Type B pancreatic cell (in vitro differentiated cells): ENCODE measurements around the gene RXFP1. TPM values are rescaled to one million over a fixed set of nuclear protein-coding genes. Genes with fewer than 3 reads are reported as not detected.

ENCODE experiments used
- DNase-seq: peaks from one replicate; pipeline ENCODE4 v3.0.0; 2021; ENCODE audit warnings: mixed read lengths; ENCODE audit not compliant: unreplicated experiment; ENCODE audit errors: extremely low spot score
- H3K27ac Mint-ChIP-seq: 2 replicates; pipeline ENCODE4 v1.8.0; 2021; ENCODE audit warnings: mild to moderate bottlenecking, mixed read lengths
- H3K27me3 Mint-ChIP-seq: 2 replicates; pipeline ENCODE4 v1.8.0; 2021; ENCODE audit warnings: mixed read lengths
- H3K36me3 Mint-ChIP-seq: 2 replicates; pipeline ENCODE4 v1.8.0; 2021; ENCODE audit warnings: mixed read lengths
- H3K4me1 Mint-ChIP-seq: one replicate; pipeline ENCODE4 v1.8.0; 2021; ENCODE audit warnings: mixed read lengths; ENCODE audit not compliant: unreplicated experiment
- H3K4me3 Mint-ChIP-seq: 2 replicates; pipeline ENCODE4 v1.8.0; 2021; ENCODE audit warnings: mild to moderate bottlenecking, mixed read lengths
- H3K9me3 Mint-ChIP-seq: 2 replicates; pipeline ENCODE4 v1.8.0; 2021; ENCODE audit warnings: mixed read lengths
- total RNA-seq: library from RNA; stranded (reverse); gene quantifications from 2 replicates; pipeline ENCODE4 v1.2.1, GENCODE V29; 2021; ENCODE audit warnings: low replicate concordance
- TF ChIP-seq, protein P1 (sequence below): fragments of 200-600 bp; sonication (generic); conservative IDR thresholded peaks from 2 replicates; pipeline ENCODE4 v1.5.0; 2021; ENCODE audit warnings: antibody characterized with exemption, mild to moderate bottlenecking

Gene RXFP1
- total RNA-seq, 1 donor from 2014 or later = 0.07 TPM

DNA sequence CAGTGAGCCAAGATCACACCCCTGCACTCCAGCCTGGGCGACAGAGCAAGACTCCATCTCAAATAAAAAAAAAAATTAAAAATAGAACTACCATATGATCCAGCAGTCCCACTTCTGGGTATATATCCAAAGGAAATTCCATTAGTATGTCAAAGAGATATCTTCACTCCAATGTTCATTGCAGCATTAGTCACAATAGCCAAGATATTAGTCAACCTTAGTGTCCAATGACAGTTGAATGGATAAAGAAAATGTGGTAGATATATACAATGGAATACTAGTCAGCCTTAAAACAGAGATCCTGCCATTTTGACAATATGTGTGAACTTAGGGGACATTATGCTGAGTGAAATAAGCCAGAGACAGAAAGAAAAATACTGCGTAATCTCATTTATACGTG, 100.6 kb downstream of the RXFP1 start:
- H3K36me3 Mint-ChIP-seq = no peaks in the 10 kb centered on the region
- H3K9me3 Mint-ChIP-seq = no peaks in the 10 kb centered on the region
- no peaks in the 10 kb centered on the region for H3K4me1 Mint-ChIP-seq
- no peak overlapping the region for H3K4me3 Mint-ChIP-seq
- TF ChIP-seq, protein P1, sequence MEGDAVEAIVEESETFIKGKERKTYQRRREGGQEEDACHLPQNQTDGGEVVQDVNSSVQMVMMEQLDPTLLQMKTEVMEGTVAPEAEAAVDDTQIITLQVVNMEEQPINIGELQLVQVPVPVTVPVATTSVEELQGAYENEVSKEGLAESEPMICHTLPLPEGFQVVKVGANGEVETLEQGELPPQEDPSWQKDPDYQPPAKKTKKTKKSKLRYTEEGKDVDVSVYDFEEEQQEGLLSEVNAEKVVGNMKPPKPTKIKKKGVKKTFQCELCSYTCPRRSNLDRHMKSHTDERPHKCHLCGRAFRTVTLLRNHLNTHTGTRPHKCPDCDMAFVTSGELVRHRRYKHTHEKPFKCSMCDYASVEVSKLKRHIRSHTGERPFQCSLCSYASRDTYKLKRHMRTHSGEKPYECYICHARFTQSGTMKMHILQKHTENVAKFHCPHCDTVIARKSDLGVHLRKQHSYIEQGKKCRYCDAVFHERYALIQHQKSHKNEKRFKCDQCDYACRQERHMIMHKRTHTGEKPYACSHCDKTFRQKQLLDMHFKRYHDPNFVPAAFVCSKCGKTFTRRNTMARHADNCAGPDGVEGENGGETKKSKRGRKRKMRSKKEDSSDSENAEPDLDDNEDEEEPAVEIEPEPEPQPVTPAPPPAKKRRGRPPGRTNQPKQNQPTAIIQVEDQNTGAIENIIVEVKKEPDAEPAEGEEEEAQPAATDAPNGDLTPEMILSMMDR = no peak
- peaks cover 7% of the 10 kb centered on the region for H3K27me3 Mint-ChIP-seq
- DNase-seq = no peak
- no peak overlapping the region for H3K27ac Mint-ChIP-seq

GRCh38 chr4:158624889-158625478, 103.3 kb downstream of the RXFP1 start:
- DNase-seq = no peak
- no peak overlapping the region for H3K27ac Mint-ChIP-seq
- H3K4me3 Mint-ChIP-seq = no peak overlapping the region
- no peaks in the 10 kb centered on the region for H3K9me3 Mint-ChIP-seq
- H3K36me3 Mint-ChIP-seq = no peaks in the 10 kb centered on the region
- peaks cover 7% of the 10 kb centered on the region for H3K27me3 Mint-ChIP-seq
- TF ChIP-seq, protein P1 = peak; percentile 89
- no peaks in the 10 kb centered on the region for H3K4me1 Mint-ChIP-seq

GRCh38 chr4:158625544-158625943, 103.9 kb downstream of the RXFP1 start:
- Mint-ChIP-seq H3K4me3 (no peak overlapping the region), H3K4me1 (no peaks in the 10 kb centered on the region), H3K27me3 (peaks cover 7% of the 10 kb centered on the region), H3K36me3 (no peaks in the 10 kb centered on the region), H3K27ac (no peak overlapping the region), H3K9me3 (no peaks in the 10 kb centered on the region)
- no peak for DNase-seq
- TF ChIP-seq, protein P1 = no peak

GRCh38 chr4:158630893-158631292, 109.2 kb downstream of the RXFP1 start:
- Mint-ChIP-seq H3K4me1 (no peaks in the 10 kb centered on the region), H3K27ac (no peak overlapping the region), H3K27me3 (peaks cover 4% of the 10 kb centered on the region), H3K9me3 (no peaks in the 10 kb centered on the region), H3K4me3 (no peak overlapping the region), H3K36me3 (no peaks in the 10 kb centered on the region)
- TF ChIP-seq, protein P1 = no peak
- DNase-seq = no peak

GRCh38 chr4:158636619-158637018, 114.9 kb downstream of the RXFP1 start:
- H3K27me3 Mint-ChIP-seq = no peaks in the 10 kb centered on the region
- H3K4me1 Mint-ChIP-seq = no peaks in the 10 kb centered on the region
- H3K27ac Mint-ChIP-seq = no peak overlapping the region
- DNase-seq = no peak
- no peaks in the 10 kb centered on the region for H3K36me3 Mint-ChIP-seq
- H3K9me3 Mint-ChIP-seq = no peaks in the 10 kb centered on the region
- TF ChIP-seq, protein P1 = no peak
- H3K4me3 Mint-ChIP-seq = no peak overlapping the region

GRCh38 chr4:158644356-158644755, 122.7 kb downstream of the RXFP1 start:
- no peaks in the 10 kb centered on the region for H3K36me3 Mint-ChIP-seq
- H3K27ac Mint-ChIP-seq = no peak overlapping the region
- H3K4me3 Mint-ChIP-seq = no peak overlapping the region
- H3K4me1 Mint-ChIP-seq = no peaks in the 10 kb centered on the region
- no peaks in the 10 kb centered on the region for H3K9me3 Mint-ChIP-seq
- DNase-seq = no peak
- TF ChIP-seq, protein P1 = no peak
- H3K27me3 Mint-ChIP-seq = no peaks in the 10 kb centered on the region
